Neural cell (in vitro differentiated cells): ENCODE measurements around the gene GPAT3. TPM values are rescaled to one million over a fixed set of nuclear protein-coding genes. Genes with fewer than 3 reads are reported as not detected.

ENCODE experiments used
- H2AFZ ChIP-seq: fragments of 200-600, 300-800 bp; sonication (generic), shearing (Covaris generic); 2 replicates; pipeline ENCODE4 v1.6.0; 2014; ENCODE audit warnings: low read depth, mild to moderate bottlenecking, antibody characterized with exemption, low read length, moderate library complexity
- H3F3A ChIP-seq: fragments of 200-600 bp; shearing (Covaris generic); 2 replicates; pipeline ENCODE4 v1.6.1; 2016; ENCODE audit warnings: mild to moderate bottlenecking, moderate library complexity, mixed read lengths, antibody characterized with exemption, low read length; ENCODE audit not compliant: insufficient read depth, poor library complexity, severe bottlenecking
- H3K27ac ChIP-seq: fragments of 200-600, 300-800 bp; sonication (generic), shearing (Covaris generic); 2 replicates; pipeline ENCODE4 v1.5.1; 2014; ENCODE audit warnings: mild to moderate bottlenecking, low read length, moderate library complexity
- H3K27me3 ChIP-seq: fragments of 300-800, 200-600 bp; sonication (generic), shearing (Covaris generic); 2 replicates; pipeline ENCODE4 v1.6.0; 2014; ENCODE audit warnings: mild to moderate bottlenecking, low read depth, low read length, moderate library complexity; ENCODE audit not compliant: insufficient read depth
- H3K36me3 ChIP-seq: fragments of 300-800, 200-600 bp; sonication (generic), shearing (Covaris generic); 2 replicates; pipeline ENCODE4 v1.5.1; 2014; ENCODE audit warnings: mild to moderate bottlenecking, antibody characterized with exemption, low read length, moderate library complexity; ENCODE audit not compliant: insufficient read depth
- H3K4me2 ChIP-seq: fragments of 300-800, 200-600 bp; sonication (generic), shearing (Covaris generic); 2 replicates; pipeline ENCODE4 v1.6.0; 2014; ENCODE audit warnings: mild to moderate bottlenecking, low read length
- H3K4me3 ChIP-seq: fragments of 300-800, 200-600 bp; sonication (generic), shearing (Covaris generic); 2 replicates; pipeline ENCODE4 v1.5.1; 2014; ENCODE audit warnings: mild to moderate bottlenecking, low read length, moderate library complexity
- H3K79me2 ChIP-seq: fragments of 200-600 bp; shearing (Covaris generic); replicated peaks from 2 replicates; pipeline ENCODE4 v1.6.0; 2014; ENCODE audit warnings: mild to moderate bottlenecking, low read length, moderate library complexity; ENCODE audit not compliant: insufficient read depth
- H3K9ac ChIP-seq: fragments of 300-800, 200-600 bp; sonication (generic), shearing (Covaris generic); 2 replicates; pipeline ENCODE4 v1.6.1; 2016; ENCODE audit warnings: mild to moderate bottlenecking, low read length, mixed read lengths
- H3K9me2 ChIP-seq: fragments of 200-600 bp; shearing (Covaris generic); 2 replicates; pipeline ENCODE4 v1.6.1; 2016; ENCODE audit warnings: mild to moderate bottlenecking, low read length, mixed read lengths; ENCODE audit not compliant: insufficient read depth
- H3K9me3 ChIP-seq: fragments of 200-600, 300-800 bp; sonication (generic), shearing (Covaris generic); 2 replicates; pipeline ENCODE4 v1.6.1; 2016; ENCODE audit warnings: mild to moderate bottlenecking, mixed run types, low read length, moderate library complexity, mixed read lengths
- H4K20me1 ChIP-seq: fragments of 200-600 bp; shearing (Covaris generic); 2 replicates; pipeline ENCODE4 v1.6.1; 2016; ENCODE audit warnings: mild to moderate bottlenecking, mixed run types; ENCODE audit not compliant: insufficient read depth
- CTCF ChIP-seq: fragments of 450-650 bp; IDR thresholded peaks from 2 replicates; pipeline ENCODE4 v1.5.1; 2014; ENCODE audit warnings: antibody characterized with exemption, mild to moderate bottlenecking, moderate library complexity; ENCODE audit not compliant: poor library complexity, severe bottlenecking
- EP300 ChIP-seq: fragments of 450-650 bp; conservative IDR thresholded peaks from 2 replicates; pipeline ENCODE4 v1.6.1; 2014; ENCODE audit warnings: antibody characterized with exemption, mild to moderate bottlenecking, moderate library complexity; ENCODE audit not compliant: poor library complexity, severe bottlenecking
- EZH2 ChIP-seq: fragments of 200-600, 300-800 bp; shearing (Covaris generic), sonication (generic); IDR thresholded peaks from 2 replicates; pipeline ENCODE4 v1.6.1; 2014; ENCODE audit warnings: antibody characterized with exemption, low read length, borderline replicate concordance, mild to moderate bottlenecking; ENCODE audit not compliant: insufficient read depth, poor library complexity, severe bottlenecking
- MXI1 ChIP-seq: fragments of 450-650 bp; conservative IDR thresholded peaks from 2 replicates; pipeline ENCODE4 v1.6.1; 2014; ENCODE audit warnings: antibody characterized with exemption, mild to moderate bottlenecking; ENCODE audit not compliant: poor library complexity, severe bottlenecking
- POLR2AphosphoS5 ChIP-seq: IDR thresholded peaks from 2 replicates; pipeline ENCODE4 v1.6.1; 2012
- RAD21 ChIP-seq: fragments of 450-650 bp; conservative IDR thresholded peaks from 2 replicates; pipeline ENCODE4 v1.6.1; 2014; ENCODE audit warnings: antibody characterized with exemption, mild to moderate bottlenecking, moderate library complexity
- REST ChIP-seq: IDR thresholded peaks from 2 replicates; pipeline ENCODE4 v1.6.1; 2012; ENCODE audit warnings: borderline replicate concordance
- SMC3 ChIP-seq: fragments of 450-650 bp; conservative IDR thresholded peaks from 2 replicates; pipeline ENCODE4 v1.6.1; 2014; ENCODE audit warnings: antibody characterized with exemption, mild to moderate bottlenecking, moderate library complexity; ENCODE audit not compliant: poor library complexity
- TAF1 ChIP-seq: IDR thresholded peaks from 2 replicates; pipeline ENCODE4 v1.6.1; 2012; ENCODE audit warnings: low read depth
- polyA plus RNA-seq: library from polyadenylated mRNA; depleted of rRNA; stranded (reverse); fragments of >200 nt; gene quantifications from 2 replicates; pipeline ENCODE4 v1.2.3, GENCODE V29; 2014

The GPAT3 gene
- polyA plus RNA-seq, 1 donor from 2014 or later = not detected

GRCh38 chr4:83581411-83582288, 45.7 kb downstream of the GPAT3 start:
- no peaks in the 10 kb centered on the region for H3K9me3 ChIP-seq
- H3K4me2 ChIP-seq = no peak overlapping the region
- H3K36me3 ChIP-seq = no peaks in the 10 kb centered on the region
- no peak overlapping the region for H2AFZ ChIP-seq
- no peak overlapping the region for H3K4me3 ChIP-seq
- H3K27ac ChIP-seq = no peak overlapping the region
- H4K20me1 ChIP-seq = no peaks in the 10 kb centered on the region
- H3K9me2 ChIP-seq = no peaks in the 10 kb centered on the region
- no peak overlapping the region for H3K9ac ChIP-seq
- no peaks in the 10 kb centered on the region for H3K79me2 ChIP-seq
- no peaks in the 10 kb centered on the region for H3F3A ChIP-seq
- no peaks in the 10 kb centered on the region for H3K27me3 ChIP-seq
- no peak for TF ChIP-seq EZH2
- TF ChIP-seq RAD21 = no peak
- no peak for TF ChIP-seq CTCF
- TF ChIP-seq TAF1 = no peak
- TF ChIP-seq REST = no peak
- no peak for TF ChIP-seq EP300
- TF ChIP-seq MXI1 = no peak
- no peak for TF ChIP-seq SMC3
- TF ChIP-seq POLR2AphosphoS5 = no peak

DNA sequence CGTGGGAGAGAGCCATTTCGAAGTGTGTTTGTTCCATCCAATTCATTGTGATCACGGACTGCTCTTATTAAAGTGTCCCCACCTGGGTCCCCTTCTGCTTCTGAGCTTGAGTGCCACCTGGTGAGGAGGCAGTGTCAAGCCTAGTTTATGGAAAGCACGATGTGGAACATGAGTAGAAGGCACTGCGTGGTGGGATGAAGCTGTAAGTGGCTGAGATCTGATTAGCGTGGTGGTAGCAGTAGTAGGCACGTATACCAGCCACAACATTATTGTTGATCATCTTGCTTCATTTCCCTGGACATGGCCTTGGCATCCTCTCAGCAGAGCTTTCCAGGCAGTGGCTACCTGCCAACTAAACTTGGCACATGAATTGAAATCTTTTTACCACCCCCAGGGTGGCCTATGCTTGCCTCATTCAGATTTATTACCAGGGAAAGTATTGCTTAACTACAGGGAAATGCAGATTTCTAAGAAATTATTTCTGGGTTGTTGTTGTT, 46.4 kb downstream of the GPAT3 start:
- Histone ChIP-seq H3K9me2 (no peaks in the 10 kb centered on the region), H2AFZ (no peak overlapping the region), H3K4me3 (no peak overlapping the region), H3K79me2 (no peaks in the 10 kb centered on the region), H3K9ac (no peak overlapping the region), H4K20me1 (no peaks in the 10 kb centered on the region), H3F3A (no peaks in the 10 kb centered on the region), H3K9me3 (no peaks in the 10 kb centered on the region), H3K4me2 (no peak overlapping the region), H3K36me3 (no peaks in the 10 kb centered on the region), H3K27me3 (no peaks in the 10 kb centered on the region), H3K27ac (no peak overlapping the region)
- TF ChIP-seq CTCF (no peak), SMC3 (no peak), TAF1 (no peak), POLR2AphosphoS5 (no peak), RAD21 (no peak), EP300 (no peak)
